Stimulated activated CD8-positive, alpha-beta memory T cell treated with anti-CD3 and anti-CD28 coated beads, Interleukin-7, amount 100 ng/mL, for 4 hours (primary cell): ENCODE results near the gene SCFD2.
"Not testable (repeated sequence)": the region's sequence is repeated elsewhere in the genome, so short reads cannot be mapped to it uniquely, and the experiment has no call there.

ENCODE experiments used
- DNase-seq, 2 donors: peaks; one replicate each; pipeline ENCODE4 v3.0.0-alpha.2; 2020; ENCODE audit warnings: low read depth in 2 of 2

SCFD2 gene

DNA sequence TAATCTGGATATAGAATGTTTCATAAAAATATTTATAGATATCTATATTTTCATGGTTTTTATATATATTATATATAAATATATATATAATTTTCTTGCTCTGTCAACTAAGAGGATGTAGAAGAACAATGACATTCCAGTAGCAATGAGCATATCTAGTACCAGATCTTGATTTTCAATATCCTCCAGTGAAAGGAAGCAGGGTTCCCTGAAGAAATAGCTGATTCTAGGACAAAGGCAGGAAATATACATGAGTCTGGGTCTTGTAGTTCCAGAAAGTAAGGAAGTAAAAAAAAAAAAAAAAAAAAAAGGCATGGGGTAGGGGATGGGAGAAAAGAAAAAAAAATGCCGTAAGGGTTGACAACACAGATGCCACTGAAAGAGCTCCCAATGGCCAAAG lies 262.4 kb downstream of the SCFD2 start:
- no peak for DNase-seq

DNA sequence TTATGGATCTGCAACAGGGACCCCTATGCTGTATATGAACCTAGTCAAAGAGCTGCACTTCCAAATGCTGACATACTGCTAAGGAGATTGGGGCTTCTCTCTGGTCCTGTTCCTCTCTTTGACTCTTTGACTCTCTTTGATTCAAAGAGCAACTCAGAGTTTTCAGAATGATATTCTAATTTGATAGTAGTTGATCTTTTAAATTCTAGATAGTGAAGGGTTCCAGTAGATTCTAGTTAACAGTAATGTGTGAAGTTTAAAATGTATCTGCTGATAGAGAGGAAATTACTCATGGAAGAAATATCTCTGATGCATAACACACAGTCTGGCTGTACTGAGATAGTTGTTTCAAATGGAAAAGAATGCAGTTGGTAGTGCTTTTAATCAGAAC lies 264.7 kb downstream of the SCFD2 start:
- DNase-seq, result no peak

DNA sequence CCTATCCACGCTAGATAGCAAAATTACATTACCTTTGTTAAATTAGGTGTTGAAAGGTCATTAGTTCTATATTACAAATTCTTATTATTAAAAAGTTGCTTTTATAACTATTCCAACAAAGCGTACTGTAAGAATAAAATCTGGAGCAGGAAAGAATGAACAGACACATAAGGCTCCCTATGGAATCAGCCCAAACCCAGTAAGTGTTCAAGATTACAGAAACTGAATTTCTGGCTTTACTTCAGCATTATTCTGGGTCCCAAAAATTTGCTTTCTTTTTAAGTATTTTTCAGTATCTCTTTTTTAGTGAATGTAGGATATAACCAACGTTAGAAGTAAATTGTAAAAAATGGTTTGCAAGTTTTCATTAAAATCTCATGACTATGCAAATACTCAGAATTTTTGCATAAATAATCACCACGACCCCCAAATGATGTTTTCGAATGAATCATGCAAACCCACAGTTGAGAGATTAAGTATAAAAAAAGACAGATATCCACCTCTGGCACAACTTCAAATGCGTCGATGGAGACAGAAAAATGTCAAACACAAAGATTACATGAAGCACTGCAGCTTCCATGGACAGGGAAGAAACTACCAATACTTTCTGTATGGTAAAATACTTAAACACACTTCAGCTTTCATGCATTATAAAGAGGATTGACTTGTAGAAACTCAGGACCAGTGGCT lies 265.2 kb downstream of the SCFD2 start:
- DNase-seq, result no peak

DNA sequence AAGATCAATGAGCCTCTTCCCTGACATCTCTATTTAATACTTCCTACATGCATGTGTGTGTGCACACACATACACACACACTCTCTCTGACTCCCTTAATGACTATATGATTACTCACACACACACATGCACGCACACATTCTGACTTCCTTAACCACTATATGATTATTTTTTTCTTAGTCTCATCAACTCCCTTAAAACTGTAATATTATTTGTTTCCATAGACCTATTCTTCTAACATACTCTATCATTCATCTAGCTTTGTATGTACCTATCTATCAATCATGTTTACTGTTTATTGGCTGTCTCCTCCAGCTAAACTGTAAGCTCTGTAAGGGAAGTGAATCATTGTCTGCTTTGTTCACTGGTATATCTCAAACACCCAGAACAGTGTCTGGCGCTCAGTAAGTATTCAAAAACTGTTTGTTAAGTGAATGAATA lies 267.2 kb downstream of the SCFD2 start:
- DNase-seq, result no peak

DNA sequence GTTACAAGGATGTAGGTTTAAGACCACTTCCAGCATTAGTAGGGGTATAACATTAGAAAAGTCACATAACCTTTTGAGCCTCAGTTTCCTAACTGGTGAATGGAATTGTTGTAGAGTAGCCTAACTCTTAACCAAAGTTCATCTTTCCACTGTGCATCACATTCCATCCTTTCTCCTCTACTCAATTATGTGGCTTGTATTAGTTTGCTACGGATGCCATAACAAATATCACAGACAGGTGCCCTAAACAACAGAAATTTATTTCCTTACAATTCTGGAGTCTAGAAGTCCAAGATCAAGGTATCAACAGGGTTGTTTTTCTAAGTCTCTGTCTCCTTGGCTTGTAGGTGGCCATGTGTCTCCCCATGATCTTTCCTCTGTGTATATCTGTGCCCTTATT lies 271.8 kb downstream of the SCFD2 start:
- no peak for DNase-seq

DNA sequence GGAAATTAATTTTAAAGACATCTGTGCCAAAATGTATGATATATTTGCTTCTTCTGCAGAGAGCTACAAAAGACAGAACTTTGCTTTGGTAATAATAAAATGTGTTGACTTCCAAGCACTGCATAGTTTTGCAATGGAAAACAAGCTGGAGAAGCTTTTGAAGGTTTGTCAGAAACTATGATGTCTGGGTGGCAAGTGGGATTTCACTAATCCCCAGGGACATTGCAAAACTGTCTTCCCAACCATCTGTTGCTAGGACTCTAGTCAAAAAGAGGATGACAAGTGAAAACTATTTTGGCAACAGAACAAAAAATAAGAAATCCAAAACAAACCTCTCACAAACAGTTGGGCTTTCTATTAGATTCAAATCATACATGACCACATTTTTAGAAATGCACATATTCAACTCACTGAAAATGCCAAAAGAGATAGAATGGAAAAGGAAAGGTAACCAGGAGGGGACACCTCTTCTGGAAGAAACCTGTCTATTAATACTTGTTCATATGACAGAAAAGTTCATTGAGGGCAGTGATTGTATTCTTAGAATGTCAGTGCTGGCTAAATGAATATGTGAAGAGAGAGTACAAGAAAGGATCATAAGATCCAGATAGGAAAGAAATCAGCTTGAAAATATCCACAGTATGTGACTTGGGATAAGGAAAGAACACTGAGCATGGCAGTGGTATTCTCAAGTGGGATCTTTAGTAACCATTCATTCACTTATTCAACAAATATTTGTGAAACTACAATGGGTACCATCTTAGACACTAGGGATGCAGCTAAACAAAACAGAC lies 275.7 kb downstream of the SCFD2 start:
- no peak for DNase-seq

DNA sequence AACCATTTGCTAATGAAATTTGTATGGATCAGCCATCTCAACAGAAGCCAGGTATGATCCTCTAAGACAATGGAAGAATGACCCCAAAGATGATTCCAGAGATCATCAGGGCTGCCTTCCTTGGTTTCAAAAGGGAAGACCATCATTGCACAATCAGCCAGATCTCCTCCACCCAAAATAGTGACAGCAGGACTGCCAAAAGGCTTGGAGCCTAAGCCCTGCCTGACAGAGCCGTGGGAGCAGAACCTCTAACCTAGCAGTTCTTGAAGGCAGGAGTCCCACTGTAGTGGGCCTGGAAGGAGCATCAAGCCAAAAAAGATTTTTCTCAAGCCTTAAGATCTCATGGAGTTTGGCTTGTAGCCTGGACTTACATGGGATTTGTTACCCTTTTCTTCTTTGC lies 277.7 kb downstream of the SCFD2 start:
- DNase-seq, result no peak

DNA sequence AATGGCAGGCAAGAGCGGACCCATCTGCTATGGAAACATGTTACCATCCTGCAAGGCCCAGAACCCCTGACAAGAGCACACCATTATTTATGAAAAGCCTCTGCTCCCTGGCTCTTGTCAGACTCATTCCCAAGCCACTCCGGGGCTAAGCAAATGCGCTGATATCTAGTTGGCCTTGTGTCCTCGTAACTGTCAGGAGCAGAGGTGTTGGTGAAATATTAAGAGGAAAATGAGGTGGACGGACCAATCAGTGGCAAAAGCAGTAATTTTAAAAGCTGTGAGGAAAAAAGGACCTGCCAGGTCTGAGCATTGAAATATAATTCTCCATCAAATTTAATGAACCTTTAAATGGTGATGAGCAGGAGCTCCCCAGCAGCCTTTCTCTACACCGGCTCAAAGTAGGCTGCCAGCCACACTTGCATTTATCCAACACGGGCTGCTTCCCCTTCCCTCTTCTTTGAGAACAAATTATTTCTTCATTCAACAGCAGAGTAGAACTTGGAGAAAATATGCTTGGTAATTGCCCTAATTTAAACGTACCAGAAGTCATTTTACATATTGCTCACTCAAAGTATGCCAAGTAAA lies 289.4 kb downstream of the SCFD2 start:
- DNase-seq, result no peak

DNA sequence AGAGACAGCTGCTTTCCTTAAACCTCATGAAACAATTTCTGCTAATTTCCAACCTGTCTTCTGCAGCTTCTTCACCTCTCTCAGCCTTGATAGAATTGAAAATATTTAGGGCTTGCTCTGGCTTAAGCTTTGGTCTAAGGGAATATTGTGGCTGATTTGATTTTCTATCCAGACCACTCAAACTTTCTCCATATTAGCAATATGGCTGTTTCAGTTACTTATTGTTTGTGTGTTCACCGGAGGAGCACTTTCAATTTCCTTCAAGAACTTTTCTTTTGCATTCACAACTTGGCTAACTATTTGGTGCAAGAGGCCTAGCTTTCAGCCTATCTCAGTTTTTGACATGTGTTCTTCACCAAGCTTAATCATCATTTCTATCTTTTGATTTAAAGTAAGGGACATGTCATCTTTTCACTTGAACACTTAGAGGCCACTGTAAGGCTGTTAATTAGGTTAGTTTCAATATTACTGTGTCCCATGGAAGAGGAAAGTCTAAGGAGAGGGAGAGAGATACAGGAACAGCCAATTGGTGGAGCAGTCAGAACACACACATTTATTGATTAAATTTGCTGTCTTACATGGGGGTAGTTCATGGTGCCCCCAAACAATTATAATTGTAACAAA lies 290.6 kb downstream of the SCFD2 start:
- DNase-seq, result no peak

DNA sequence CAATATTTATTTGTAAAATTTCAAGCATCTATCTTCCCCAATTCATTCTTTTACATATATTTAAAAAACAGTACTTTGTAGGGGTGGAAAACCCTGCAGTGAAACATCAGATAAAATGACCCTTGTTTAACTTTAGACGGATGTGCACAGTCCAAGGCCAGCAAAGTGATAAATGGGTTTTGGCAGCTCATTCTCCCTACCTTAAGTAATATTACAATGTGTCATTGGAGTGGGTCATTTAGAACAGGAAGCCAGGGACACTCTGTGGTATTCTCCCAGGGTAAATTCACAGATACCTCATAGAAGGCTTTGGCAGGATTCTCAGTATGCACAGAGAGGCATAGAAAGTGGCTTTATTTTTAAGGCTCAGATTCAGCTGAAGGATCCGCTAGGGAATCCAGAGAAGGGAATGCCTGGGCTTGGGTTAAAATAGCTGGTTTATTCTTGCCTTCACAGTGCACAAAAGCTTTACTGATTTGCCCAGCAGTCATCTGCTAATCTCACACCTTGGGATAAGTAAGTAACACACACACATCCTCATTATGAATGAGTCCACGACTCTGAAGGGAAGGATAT lies 297.0 kb downstream of the SCFD2 start:
- DNase-seq, result no peak

DNA sequence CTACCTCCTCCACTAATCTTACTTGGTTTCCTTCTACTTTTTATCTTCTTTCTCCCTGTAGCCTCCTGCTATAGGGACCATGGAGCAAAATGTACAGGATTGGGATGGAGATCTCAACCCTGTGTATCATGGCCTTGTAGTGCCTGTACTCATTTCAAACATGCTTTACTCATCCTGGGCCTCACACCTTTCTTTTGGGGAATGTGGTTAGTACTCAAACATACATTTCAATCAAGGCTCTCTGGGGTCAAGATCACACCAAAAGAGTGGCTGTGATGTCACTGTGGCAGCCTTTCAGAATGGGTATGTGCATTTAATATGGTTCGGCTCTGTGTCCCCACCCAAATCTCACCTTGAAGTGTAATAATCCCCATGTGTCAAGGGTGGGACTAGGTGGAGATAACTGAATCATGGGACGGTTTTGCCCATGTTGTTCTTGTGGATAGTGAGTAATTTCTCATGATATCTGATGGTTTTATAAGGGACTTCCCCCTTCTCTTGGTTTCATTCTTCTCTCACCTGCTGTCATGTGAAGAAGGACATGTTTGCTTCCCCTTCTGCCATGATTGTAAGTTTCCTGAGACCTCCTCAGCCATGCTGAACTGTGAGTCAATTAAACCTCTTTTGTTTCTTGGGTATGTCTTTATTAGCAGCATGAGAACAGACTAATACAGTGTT lies 298.6 kb downstream of the SCFD2 start:
- no peak for DNase-seq

DNA sequence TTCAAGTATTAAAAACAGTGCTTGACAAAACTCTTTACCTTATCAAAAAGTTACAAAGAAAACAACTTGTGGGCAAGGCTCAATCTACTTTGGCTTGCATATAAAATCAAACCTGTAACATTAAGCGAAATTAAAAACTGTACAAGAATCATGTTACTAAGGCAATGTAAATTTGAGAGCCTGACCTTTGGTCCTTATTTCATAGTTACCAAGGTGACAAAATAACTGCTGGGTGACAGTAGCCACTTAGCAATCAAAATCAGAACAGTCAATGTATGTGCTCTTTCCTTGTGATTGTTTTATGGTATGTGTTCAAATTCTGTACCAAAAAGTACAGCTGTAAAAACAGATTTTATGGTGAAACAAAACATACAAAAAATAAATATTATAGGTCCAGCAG lies 299.7 kb downstream of the SCFD2 start:
- DNase-seq, result no peak

DNA sequence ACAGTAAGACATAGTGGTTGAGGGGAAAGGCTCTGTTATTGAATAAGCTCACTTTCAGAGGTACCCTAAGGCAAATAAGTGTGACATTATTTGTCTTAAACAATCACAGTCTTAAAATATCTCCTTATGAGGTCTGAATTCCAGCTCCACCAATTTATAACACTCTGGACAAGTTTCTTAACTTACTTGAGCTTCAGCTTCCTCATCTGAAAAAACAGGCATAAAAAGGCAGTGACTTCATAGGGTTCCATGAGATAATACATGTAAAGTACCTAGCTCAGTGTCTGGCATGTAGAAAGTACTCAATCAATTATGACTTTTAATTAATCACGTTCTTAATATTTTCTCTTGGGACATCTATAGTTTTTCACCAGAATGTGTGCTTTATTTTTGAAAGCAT lies 301.3 kb downstream of the SCFD2 start:
- DNase-seq, result no peak

DNA sequence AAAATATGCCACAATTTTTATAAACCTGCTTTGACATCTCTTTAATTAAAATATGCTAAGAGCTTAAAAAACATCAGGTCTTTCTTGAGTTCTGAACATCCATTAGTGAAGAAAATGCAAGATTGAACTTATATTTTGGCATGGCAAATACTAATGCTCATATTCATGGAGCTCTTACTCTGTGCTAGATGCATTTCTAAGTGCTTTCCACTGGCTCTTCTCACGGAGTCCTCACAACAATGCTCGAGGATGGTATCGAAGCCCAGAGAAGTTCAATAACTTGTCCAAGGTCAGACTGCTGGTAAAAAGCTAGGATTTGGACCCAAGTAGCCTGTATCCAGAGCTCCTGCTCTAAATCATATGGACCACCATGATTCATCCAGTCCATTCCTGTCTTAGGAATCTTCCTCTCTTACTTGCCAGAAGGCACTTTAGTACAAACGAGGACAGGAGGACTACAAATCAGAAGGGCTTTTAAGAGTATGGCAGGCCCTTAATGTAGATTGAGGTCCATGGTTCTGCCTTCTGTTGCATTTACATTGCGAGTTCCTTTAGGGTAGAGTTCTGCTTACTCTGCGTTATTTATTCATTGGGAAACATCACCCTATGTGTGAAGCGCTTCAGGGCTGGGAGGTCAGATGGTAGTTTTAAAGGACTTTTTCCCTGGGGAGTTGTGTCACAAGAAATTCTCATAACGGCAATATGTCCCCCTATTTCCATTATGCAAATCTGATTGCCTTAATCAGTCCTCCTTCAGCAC lies 304.6 kb downstream of the SCFD2 start:
- no peak for DNase-seq

DNA sequence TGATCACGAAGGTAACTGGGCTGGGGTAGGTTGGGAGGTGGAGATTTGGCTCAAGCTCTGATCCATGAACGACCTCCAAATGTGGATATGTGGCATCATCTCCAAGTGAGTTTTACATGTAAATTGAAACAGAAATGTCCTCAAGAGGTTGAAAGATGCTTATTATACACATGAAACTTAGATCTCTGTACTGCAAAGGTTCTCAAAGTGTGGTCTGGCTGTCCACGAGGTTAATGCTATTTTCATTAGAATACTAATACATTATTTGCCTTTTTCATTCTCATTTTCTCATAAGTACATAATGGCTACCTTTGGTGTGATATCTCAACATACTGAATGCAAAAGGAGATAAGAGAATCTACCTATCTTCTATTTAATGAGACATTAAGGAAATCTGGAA lies 305.6 kb downstream of the SCFD2 start:
- no peak for DNase-seq

DNA sequence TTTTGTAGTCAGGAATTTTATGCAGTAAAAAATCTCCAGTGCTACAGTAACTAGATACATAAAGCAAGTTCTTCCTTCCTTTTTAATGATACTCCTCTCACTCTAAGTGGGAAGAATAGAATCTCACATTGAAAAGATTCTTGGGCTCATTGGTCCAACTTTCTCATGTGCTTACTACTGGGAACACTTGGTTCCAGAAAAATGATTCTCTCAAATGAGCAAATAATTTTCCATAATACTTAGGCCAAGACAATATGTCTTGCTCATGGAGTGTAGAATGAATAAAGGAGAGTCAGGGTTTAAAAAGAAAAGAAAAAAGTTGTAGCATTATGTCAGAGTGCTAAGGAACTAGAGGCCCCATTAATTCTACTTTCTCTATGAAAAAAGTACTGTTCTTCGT lies 306.0 kb downstream of the SCFD2 start:
- no peak for DNase-seq

DNA sequence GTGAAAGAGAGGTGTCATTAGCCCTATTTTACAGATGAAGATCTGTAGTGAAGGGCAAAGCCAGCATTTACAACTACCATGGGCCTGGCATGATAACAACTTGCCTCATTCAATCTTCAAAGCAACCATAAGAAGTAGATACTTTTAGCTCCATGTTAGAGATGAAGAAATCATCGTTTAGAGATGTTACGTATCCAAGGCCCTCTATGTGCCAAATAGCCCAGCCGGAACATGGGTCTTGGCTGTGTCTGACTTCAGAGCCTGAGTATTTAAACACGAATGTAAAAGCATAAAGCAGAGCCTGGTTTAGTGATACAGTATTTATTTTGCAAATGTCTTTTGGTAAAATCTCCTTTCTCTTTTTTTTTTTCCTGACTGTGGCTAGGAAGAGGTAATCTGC lies 306.6 kb downstream of the SCFD2 start:
- no peak for DNase-seq

DNA sequence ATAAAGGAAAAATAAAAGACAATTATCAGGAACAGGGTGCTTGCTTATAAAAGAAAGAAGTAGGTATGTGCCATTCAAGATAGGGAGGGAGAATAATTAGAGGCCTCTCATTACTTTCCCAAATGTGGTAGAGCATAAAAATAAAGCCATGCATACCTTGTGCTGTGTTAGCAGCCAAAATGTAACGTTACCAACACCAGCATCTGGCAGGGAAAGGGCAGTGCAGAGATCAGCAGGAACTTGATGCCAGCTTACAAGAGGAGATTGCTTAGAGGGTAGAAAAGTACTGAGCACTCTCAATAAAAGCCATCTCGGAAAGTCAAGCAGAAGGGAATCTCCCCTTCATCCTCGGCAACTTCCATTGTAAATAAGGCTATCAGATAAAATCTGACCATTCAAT lies 308.2 kb downstream of the SCFD2 start:
- DNase-seq, result no peak

DNA sequence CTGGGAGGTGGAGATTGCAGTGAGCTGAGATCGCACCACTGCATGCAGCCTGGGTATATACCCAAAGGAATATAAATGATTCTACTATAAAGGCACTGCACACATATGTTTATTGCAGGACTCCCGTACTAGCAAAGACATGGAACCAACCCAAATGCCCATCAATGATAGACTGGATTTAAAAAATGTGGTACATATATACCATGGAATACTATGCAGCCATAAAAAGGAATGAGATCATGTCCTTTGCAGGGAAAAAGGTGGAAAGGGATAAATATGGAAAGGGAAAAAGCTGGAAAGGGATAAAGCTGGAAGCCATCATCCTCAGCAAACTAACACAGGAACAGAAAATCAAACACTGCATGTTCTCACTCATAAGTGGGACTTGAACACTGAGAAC lies 308.8 kb downstream of the SCFD2 start:
- not testable (repeated sequence) for DNase-seq

DNA sequence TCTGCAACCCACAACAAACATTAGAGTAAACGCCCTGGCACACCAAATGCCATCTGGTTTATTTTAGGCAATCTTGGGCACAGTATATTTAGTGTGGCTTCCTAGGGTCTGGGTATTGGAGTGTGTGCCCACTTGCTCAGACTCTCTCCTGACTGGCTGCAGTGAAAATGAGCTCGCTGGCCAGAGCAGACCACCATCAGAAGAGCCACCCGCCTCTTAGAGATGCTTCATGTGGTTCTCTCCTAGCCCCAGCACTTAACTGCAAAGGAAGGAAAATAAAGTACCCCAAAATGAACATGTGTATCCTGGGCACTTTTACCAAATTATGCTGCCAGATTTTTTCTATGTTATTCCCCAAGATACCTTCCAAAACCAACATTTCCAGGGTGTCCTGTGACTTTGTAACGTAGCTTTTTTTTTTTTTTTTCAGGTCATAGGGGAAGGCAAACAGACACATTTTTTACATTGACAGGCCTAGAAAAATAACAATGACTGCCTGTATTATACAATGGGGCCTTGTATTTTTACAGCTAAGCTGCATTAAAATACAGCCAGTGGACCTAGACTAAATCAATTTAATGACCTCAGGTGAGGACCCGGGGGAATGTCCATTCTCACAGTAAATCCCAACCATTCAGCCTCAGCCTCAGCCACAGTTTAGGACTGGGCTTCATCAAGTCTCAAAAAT lies 310.0 kb downstream of the SCFD2 start:
- no peak for DNase-seq
